Activated T-helper 1 cell treated with anti-CD3 and anti-CD28 coated beads, Interleukin-12 subunit alpha, Interleukin-12 subunit beta, Interleukin-2, Interleukin-4 antibody, amounts not matched to agents 30 ng/mL and 10 ng/mL and 1 ng/mL, durations not matched to agents 14 hours and 24 hours and 36 hours (primary cell): ENCODE results near the gene SPO11. TPM values are rescaled to one million over a fixed set of nuclear protein-coding genes. Genes with fewer than 3 reads are reported as not detected.

Source experiments
- DNase-seq: peaks from one replicate; pipeline ENCODE4 v3.0.0; 2021; ENCODE audit warnings: low spot score
- H3K27ac Mint-ChIP-seq: one replicate; pipeline ENCODE4 v1.8.0; 2021; ENCODE audit warnings: mild to moderate bottlenecking, mixed read lengths
- H3K27me3 Mint-ChIP-seq: one replicate; pipeline ENCODE4 v1.8.0; 2022; ENCODE audit warnings: mild to moderate bottlenecking, moderate library complexity, mixed read lengths; ENCODE audit not compliant: insufficient read depth
- H3K36me3 Mint-ChIP-seq: one replicate; pipeline ENCODE4 v1.8.0; 2021; ENCODE audit warnings: low read depth, mixed read lengths
- H3K4me1 Mint-ChIP-seq: one replicate; pipeline ENCODE4 v1.8.0; 2021; ENCODE audit warnings: low read depth, mixed read lengths
- H3K4me3 Mint-ChIP-seq: one replicate; pipeline ENCODE4 v1.8.0; 2021; ENCODE audit warnings: mild to moderate bottlenecking, moderate library complexity, mixed read lengths
- H3K9me3 Mint-ChIP-seq: one replicate; pipeline ENCODE4 v1.8.0; 2021; ENCODE audit warnings: mixed read lengths
- intact Hi-C: fragments of 100-400 bp; cut with micrococcal nuclease; formaldehyde crosslinking; loops from one replicate; pipeline ENCODE4 v1.15.1; 2024
- total RNA-seq: library from RNA; stranded (reverse); gene quantifications from 2 replicates; pipeline ENCODE4 v1.2.3, GENCODE V29; 2022

The SPO11 gene
- total RNA-seq = not detected in 2 replicates

DNA sequence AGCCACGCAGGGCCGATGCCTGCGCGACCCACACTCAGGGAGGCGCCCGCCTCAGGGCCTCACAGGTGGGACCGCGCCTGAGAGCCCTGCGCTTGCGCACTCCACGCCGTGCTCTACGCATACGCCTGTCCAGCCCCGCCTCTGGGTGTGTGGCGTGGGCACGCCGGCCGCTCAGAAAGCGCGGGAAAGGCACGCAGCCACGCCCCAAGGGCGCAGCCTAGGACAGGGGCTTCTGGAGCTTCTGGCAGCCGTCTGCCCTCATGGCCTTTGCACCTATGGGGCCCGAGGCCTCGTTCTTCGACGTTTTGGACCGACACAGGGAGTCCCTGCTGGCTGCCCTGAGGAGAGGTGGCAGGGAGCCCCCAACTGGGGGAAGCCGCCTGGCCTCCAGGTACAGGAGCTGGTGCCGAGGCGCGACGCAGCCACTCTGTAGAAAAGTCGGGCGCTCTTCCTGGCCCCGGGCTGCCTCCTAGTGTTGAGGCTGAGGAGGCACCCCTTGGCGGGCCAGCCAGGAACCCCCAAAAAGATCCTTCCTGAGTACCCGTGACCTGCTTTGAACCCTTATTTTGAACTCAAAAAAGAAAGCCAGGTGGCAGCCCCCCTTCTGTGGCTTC, at the start of gene SPO11:
SPO11 (plus strand) TSS at position 196 of the 614 bp plus-strand sequence; CDS start at position 261, 65 bp downstream.
- Mint-ChIP-seq H3K27ac (no peak within 1 kb of the TSS), H3K4me3 (no peak within 1 kb of the TSS), H3K27me3 (peaks cover 34% of the 10 kb centered on the region), H3K4me1 (no peaks in the 10 kb centered on the region), H3K36me3 (no peaks in the 10 kb centered on the region), H3K9me3 (no peaks in the 10 kb centered on the region)
- DNase-seq = no peak
- intact Hi-C loops = no loop called here

DNA sequence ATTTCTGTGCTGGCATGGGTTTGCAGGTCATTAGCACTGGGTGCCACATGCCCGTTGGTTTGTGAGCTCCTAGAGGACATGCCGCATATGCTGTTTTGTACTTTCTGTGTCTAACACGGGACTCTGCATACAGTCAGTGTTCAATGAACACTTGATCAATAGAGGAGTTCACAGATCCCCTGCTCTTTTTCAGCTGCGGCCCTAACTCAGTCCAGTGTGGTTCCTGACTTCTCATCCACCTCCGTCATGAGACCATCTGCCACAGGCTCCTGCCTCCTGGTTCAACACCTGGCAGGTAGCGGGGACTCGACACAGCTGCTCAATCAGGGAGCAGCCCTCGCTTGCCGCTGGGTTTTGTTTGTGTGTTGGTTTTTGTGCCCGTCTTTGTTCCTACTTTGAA, 49.4 kb upstream of the SPO11 start:
- DNase-seq = no peak
- no peaks in the 10 kb centered on the region for H3K4me1 Mint-ChIP-seq
- H3K36me3 Mint-ChIP-seq = no peaks in the 10 kb centered on the region
- intact Hi-C loops = no loop called here
- peaks cover 16% of the 10 kb centered on the region for H3K27me3 Mint-ChIP-seq
- no peaks in the 10 kb centered on the region for H3K9me3 Mint-ChIP-seq
- H3K4me3 Mint-ChIP-seq = no peak overlapping the region
- no peak overlapping the region for H3K27ac Mint-ChIP-seq

GRCh38 chr20:57281900-57282299, 47.7 kb upstream of the SPO11 start:
- Mint-ChIP-seq H3K27me3 (peaks cover 17% of the 10 kb centered on the region), H3K27ac (no peak overlapping the region), H3K9me3 (no peaks in the 10 kb centered on the region), H3K4me3 (no peak overlapping the region), H3K4me1 (no peaks in the 10 kb centered on the region), H3K36me3 (no peaks in the 10 kb centered on the region)
- intact Hi-C loops = no loop called here
- no peak for DNase-seq

GRCh38 chr20:57282670-57283361, 46.8 kb upstream of the SPO11 start:
- DNase-seq = no peak
- Mint-ChIP-seq H3K4me3 (no peak overlapping the region), H3K27ac (no peak overlapping the region), H3K27me3 (peaks cover 22% of the 10 kb centered on the region), H3K9me3 (no peaks in the 10 kb centered on the region), H3K36me3 (no peaks in the 10 kb centered on the region), H3K4me1 (no peaks in the 10 kb centered on the region)
- intact Hi-C loops = no loop called here

DNA sequence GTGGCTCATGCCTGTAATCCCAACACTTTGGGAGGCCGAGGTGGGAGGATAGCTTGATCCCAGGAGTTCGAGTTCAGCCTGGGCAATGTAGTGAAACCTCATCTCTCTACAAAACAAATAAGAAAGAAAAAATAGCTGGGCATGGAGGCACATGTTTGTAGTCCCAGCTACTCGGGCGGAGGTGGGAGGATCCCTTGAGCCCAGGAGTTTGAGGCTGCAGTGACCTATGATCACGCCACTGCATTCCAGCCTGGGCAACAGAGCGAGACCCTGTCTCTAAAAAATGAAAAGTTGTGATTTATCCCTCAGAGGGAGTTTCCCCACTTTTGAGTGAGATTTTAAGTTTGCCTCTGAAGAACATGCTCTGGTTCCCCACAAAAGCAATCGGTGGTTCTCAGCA, 45.7 kb upstream of the SPO11 start:
- Mint-ChIP-seq H3K36me3 (no peaks in the 10 kb centered on the region), H3K4me1 (no peaks in the 10 kb centered on the region), H3K27ac (no peak overlapping the region), H3K27me3 (peaks cover 22% of the 10 kb centered on the region), H3K4me3 (no peak overlapping the region), H3K9me3 (no peaks in the 10 kb centered on the region)
- intact Hi-C loops = no loop called here
- no peak for DNase-seq

DNA sequence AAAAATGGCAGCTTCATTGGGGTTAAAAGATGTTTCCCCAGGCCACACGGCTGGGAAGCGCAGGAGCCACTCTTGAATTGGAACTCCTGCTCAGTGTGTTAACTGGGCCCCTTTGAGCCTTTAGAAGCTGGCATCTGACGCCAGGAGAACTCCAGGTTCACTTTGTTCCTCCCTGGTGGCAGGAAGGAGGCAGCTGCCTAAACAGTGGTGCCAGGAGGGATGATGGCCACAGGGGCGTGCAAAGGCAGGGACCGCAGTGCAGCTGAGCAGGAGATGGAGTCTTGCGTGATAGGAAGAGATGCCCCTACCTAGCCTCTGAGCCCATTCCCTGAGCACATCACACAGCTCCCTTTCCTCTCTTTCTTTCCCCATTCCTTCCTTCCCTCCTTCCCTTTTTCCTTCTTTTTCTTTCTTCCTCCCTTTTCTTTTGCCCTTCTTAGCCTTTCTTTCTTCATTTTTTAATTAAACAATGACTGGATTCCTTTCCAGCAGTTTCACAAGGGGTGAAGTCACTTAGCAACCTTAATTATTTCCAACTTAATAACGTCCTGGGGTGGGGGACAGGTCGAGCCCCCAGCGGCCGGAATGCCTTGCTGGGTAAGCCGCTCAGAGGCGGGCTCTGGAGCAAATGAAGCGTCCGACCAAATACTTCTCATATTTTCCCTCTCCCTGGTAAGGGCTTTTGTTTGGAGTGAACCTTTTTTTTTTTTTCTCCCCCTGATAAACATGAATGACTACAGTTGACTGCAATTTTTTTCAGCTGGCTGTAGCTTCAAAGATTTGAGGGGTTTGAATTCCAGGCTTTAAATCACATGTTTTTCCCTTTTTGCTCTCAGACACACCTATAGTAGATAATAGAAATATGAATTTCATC, 42.4 kb upstream of the SPO11 start:
- no peaks in the 10 kb centered on the region for H3K4me1 Mint-ChIP-seq
- intact Hi-C loops = no loop called here
- H3K9me3 Mint-ChIP-seq = no peaks in the 10 kb centered on the region
- peaks cover 30% of the 10 kb centered on the region for H3K27me3 Mint-ChIP-seq
- H3K4me3 Mint-ChIP-seq = no peak overlapping the region
- H3K36me3 Mint-ChIP-seq = no peaks in the 10 kb centered on the region
- no peak for DNase-seq
- no peak overlapping the region for H3K27ac Mint-ChIP-seq

DNA sequence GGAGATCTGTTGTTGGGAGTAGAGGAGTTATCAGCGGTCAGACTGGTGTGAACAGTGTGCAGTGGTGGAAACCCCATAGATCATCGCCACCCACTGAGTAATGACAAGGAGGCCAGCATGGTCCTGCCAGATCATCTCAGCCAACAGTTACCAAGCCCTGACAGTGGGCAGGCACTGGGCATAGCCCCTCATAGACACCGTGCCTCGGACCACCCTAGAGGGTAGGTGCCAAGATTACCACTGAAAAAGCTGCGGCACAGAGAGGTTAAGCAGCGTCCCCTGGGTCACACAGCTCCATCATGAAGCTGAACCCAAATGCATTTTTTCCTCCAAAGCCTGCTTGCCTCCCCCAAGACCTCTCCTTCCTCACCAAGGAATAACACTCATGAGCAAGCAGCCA, 41.7 kb upstream of the SPO11 start:
- Mint-ChIP-seq H3K4me3 (no peak overlapping the region), H3K9me3 (no peaks in the 10 kb centered on the region), H3K36me3 (no peaks in the 10 kb centered on the region), H3K4me1 (no peaks in the 10 kb centered on the region), H3K27ac (no peak overlapping the region), H3K27me3 (peaks cover 30% of the 10 kb centered on the region)
- intact Hi-C loops = no loop called here
- DNase-seq = no peak

- Mint-ChIP-seq H3K27me3 (peaks cover 27% of the 10 kb centered on the region), H3K27ac (no peak overlapping the region), H3K4me3 (no peak overlapping the region), H3K9me3 (no peaks in the 10 kb centered on the region), H3K4me1 (no peaks in the 10 kb centered on the region), H3K36me3 (no peaks in the 10 kb centered on the region)
- intact Hi-C loops = no loop called here
- no peak for DNase-seq
Measured at GRCh38 chr20:57288651-57289277, 40.8 kb upstream of the SPO11 start.

GRCh38 chr20:57289391-57290177, 40.0 kb upstream of the SPO11 start:
- intact Hi-C loops = no loop called here
- no peaks in the 10 kb centered on the region for H3K9me3 Mint-ChIP-seq
- DNase-seq = no peak
- H3K4me1 Mint-ChIP-seq = no peaks in the 10 kb centered on the region
- peaks cover 31% of the 10 kb centered on the region for H3K27me3 Mint-ChIP-seq
- no peak overlapping the region for H3K4me3 Mint-ChIP-seq
- H3K27ac Mint-ChIP-seq = no peak overlapping the region
- no peaks in the 10 kb centered on the region for H3K36me3 Mint-ChIP-seq

DNA sequence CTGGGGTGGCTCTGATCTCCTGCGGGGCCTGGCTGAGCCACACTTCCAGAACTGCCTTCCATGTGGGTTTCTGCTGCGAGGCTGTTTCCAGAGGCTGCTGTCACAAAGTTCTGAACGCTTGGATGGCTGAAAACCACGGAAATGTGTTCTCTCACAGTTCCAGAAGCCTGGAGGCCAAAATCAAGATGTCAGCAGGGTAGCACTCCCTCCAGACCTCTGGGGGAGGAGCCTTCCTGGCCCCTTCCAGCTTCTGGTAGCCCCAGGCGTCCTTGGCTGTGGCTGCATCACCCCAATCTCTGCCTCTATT, 39.5 kb upstream of the SPO11 start:
- no peak for DNase-seq
- Mint-ChIP-seq H3K4me1 (no peaks in the 10 kb centered on the region), H3K27me3 (peaks cover 32% of the 10 kb centered on the region), H3K4me3 (no peak overlapping the region), H3K27ac (no peak overlapping the region), H3K9me3 (no peaks in the 10 kb centered on the region), H3K36me3 (no peaks in the 10 kb centered on the region)
- intact Hi-C loops = no loop called here

GRCh38 chr20:57291003-57291402, 38.6 kb upstream of the SPO11 start:
- Mint-ChIP-seq H3K36me3 (no peaks in the 10 kb centered on the region), H3K27ac (no peak overlapping the region), H3K4me3 (no peak overlapping the region), H3K9me3 (no peaks in the 10 kb centered on the region), H3K4me1 (no peaks in the 10 kb centered on the region), H3K27me3 (peaks cover 32% of the 10 kb centered on the region)
- no peak for DNase-seq
- intact Hi-C loops = no loop called here

GRCh38 chr20:57291694-57292093, 37.9 kb upstream of the SPO11 start:
- Mint-ChIP-seq H3K4me1 (no peaks in the 10 kb centered on the region), H3K27me3 (peaks cover 28% of the 10 kb centered on the region), H3K36me3 (no peaks in the 10 kb centered on the region), H3K4me3 (no peak overlapping the region), H3K27ac (no peak overlapping the region), H3K9me3 (no peaks in the 10 kb centered on the region)
- no peak for DNase-seq
- intact Hi-C loops = no loop called here
